OCI-LY7 (cell line): ENCODE results near the gene ZSWIM9.

Experiments
- EZH2phosphoT487 ChIP-seq: fragments of 200-600 bp; sonication (generic); IDR thresholded peaks from 2 replicates; pipeline ENCODE4 v1.6.1; 2018; ENCODE audit warnings: low read depth, borderline replicate concordance, mild to moderate bottlenecking, mixed run types, antibody characterized with exemption, low read length, moderate library complexity, mixed read lengths
- TF ChIP-seq, protein P1 (sequence below): fragments of 200-600 bp; sonication (generic); conservative IDR thresholded peaks from 2 replicates; pipeline ENCODE4 v1.5.1; 2014; ENCODE audit warnings: mild to moderate bottlenecking, antibody characterized with exemption, low read length, moderate library complexity, mixed read lengths

DNA sequence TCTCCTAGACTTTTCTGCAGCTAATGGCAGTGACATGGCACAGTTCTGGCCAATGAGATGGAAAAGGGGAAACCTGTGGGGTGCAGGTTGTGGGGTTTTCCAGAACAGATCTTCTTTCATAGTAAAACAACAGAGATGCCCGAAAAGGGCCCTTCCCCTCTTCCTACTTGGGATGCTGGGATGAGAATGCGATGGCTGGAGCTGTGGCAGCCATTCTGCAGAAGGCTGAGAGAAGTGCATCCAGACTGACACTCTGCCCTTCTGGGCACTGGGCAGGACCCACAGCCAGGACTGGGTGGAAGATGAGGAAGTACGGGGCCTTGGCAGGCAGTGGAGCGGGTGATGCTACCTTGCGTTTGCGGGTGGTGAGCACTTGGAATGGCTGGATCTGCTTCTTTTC lies 42.9 kb upstream of the ZSWIM9 start:
- TF ChIP-seq, protein P1, sequence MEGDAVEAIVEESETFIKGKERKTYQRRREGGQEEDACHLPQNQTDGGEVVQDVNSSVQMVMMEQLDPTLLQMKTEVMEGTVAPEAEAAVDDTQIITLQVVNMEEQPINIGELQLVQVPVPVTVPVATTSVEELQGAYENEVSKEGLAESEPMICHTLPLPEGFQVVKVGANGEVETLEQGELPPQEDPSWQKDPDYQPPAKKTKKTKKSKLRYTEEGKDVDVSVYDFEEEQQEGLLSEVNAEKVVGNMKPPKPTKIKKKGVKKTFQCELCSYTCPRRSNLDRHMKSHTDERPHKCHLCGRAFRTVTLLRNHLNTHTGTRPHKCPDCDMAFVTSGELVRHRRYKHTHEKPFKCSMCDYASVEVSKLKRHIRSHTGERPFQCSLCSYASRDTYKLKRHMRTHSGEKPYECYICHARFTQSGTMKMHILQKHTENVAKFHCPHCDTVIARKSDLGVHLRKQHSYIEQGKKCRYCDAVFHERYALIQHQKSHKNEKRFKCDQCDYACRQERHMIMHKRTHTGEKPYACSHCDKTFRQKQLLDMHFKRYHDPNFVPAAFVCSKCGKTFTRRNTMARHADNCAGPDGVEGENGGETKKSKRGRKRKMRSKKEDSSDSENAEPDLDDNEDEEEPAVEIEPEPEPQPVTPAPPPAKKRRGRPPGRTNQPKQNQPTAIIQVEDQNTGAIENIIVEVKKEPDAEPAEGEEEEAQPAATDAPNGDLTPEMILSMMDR, result no peak
- no peak for TF ChIP-seq EZH2phosphoT487
